CD8-positive, alpha-beta memory T cell (primary cell): ENCODE data around the gene HMGN4. TPM values are rescaled to one million over a fixed set of nuclear protein-coding genes. Genes with fewer than 3 reads are reported as not detected.
"Not testable (repeated sequence)": the region's sequence is repeated elsewhere in the genome, so short reads cannot be mapped to it uniquely, and the experiment has no call there.

Experiments
- CTCF ChIA-PET: fragments of 350-600 bp; sonication (Branson Sonifier 250); formaldehyde crosslinking; loops from one replicate; lab custom pipeline; 2021; ENCODE audit warnings: antibody characterized with exemption; lab: Charles Lee
- POLR2A ChIA-PET: fragments of 350-600 bp; sonication (Branson Sonifier 250); formaldehyde crosslinking; loops from one replicate; lab custom pipeline; 2021; ENCODE audit warnings: antibody characterized with exemption; lab: Charles Lee
- DNase-seq, 5 donors: peaks; one replicate each; pipeline versions ENCODE4 v3.0.0 to v3.0.0-alpha.2; 2020 to 2022; ENCODE audit warnings: mixed read lengths in 1 of 5
- H3K27ac ChIP-seq: one replicate; pipeline ENCODE4 v1.7.0; 2013; ENCODE audit warnings: low read depth, mild to moderate bottlenecking, low read length, moderate library complexity
- H3K27me3 ChIP-seq: 2 replicates; pipeline ENCODE4 v1.7.0; 2013; ENCODE audit warnings: low read length, mild to moderate bottlenecking; ENCODE audit not compliant: insufficient read depth, poor library complexity, severe bottlenecking
- H3K36me3 ChIP-seq: 2 replicates; pipeline ENCODE4 v1.7.0; 2013; ENCODE audit warnings: mild to moderate bottlenecking, low read length, moderate library complexity; ENCODE audit not compliant: insufficient read depth
- H3K4me1 ChIP-seq: 2 replicates; pipeline ENCODE4 v1.7.0; 2013; ENCODE audit warnings: mild to moderate bottlenecking, low read length, moderate library complexity; ENCODE audit not compliant: insufficient read depth
- H3K4me3 ChIP-seq: 2 replicates; pipeline ENCODE4 v1.7.0; 2013; ENCODE audit warnings: mild to moderate bottlenecking, low read length
- H3K9me3 ChIP-seq: 2 replicates; pipeline ENCODE4 v1.7.0; 2013; ENCODE audit warnings: mild to moderate bottlenecking, low read length
- H3K27ac Mint-ChIP-seq, 8 donors: one replicate each; pipeline ENCODE4 v1.8.0; 2020 to 2021; ENCODE audit warnings: mixed read lengths in 8 of 8, mild to moderate bottlenecking in 6 of 8, inconsistent platforms in 3 of 8, moderate library complexity in 3 of 8
- H3K27me3 Mint-ChIP-seq, 2 donors: one replicate each; pipeline ENCODE4 v1.8.0; 2020 to 2021; ENCODE audit warnings: mixed read lengths in 2 of 2, mild to moderate bottlenecking in 1 of 2, moderate library complexity in 1 of 2
- H3K36me3 Mint-ChIP-seq, 3 donors: one replicate each; pipeline ENCODE4 v1.8.0; 2020 to 2021; ENCODE audit warnings: mixed read lengths in 3 of 3, inconsistent platforms in 1 of 3, mild to moderate bottlenecking in 1 of 3
- H3K4me1 Mint-ChIP-seq, 3 donors: one replicate each; pipeline ENCODE4 v1.8.0; 2020 to 2021; ENCODE audit warnings: mixed read lengths in 3 of 3, inconsistent platforms in 1 of 3, mild to moderate bottlenecking in 1 of 3
- H3K4me3 Mint-ChIP-seq, 7 donors: one replicate each; pipeline ENCODE4 v1.8.0; 2020 to 2021; ENCODE audit warnings: mixed read lengths in 7 of 7, mild to moderate bottlenecking in 6 of 7, moderate library complexity in 4 of 7, inconsistent platforms in 2 of 7
- H3K9me3 Mint-ChIP-seq, 5 donors: one replicate each; pipeline ENCODE4 v1.8.0; 2020 to 2022; ENCODE audit warnings: mixed read lengths in 5 of 5, mild to moderate bottlenecking in 3 of 5, moderate library complexity in 2 of 5, inconsistent platforms in 1 of 5
- polyA plus RNA-seq: library from polyadenylated mRNA; unstranded; fragments of 300-500 nt; fragmentation: Illumina TruSeq; gene quantifications from one replicate; pipeline ENCODE4 v1.2.3, GENCODE V29; 2021
- total RNA-seq, 2 experiments: library from RNA; stranded (reverse); gene quantifications; one replicate each; pipeline ENCODE4 v1.2.3, GENCODE V29; 2021

HMGN4 gene
- total and polyA plus RNA-seq, 3 experiments from 2014 or later: 90.0 to 166 (median 91.4) TPM

DNA sequence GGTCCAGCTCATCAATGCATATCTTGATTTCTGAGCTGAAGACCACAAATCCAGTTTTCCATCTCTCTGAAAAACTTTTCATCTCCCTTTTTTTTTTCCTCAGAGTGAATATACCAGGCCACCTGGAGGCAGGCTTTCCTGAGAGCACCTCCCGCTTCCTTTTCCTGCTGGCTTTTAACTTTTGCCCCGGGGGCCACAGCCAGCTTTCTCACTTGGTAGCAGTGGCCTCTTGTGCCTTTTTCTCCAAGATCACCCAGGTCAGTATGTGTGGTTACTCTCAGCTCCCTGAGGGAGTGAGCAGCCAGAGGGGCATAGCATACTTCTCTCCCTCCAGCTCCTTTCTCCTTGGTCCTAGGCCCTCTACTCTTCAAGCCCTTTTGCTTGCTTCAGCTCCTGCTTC, 38.1 kb upstream of the HMGN4 start, which contains the start of gene BTN1A1:
BTN1A1 (plus strand) TSS at position 202 of the 400 bp plus-strand sequence. CDS start 984 bp downstream, outside the sequence.
- peaks cover 16 to 31% of the 10 kb centered on the region in 2 donors for H3K27me3 Mint-ChIP-seq
- Histone ChIP-seq H3K27ac (no peak within 1 kb of the TSS), H3K4me3 (no peak within 1 kb of the TSS), H3K27me3 (peaks cover 25% of the 10 kb centered on the region), H3K36me3 (no peaks in the 10 kb centered on the region), H3K4me1 (peaks cover 15% of the 10 kb centered on the region), H3K9me3 (no peaks in the 10 kb centered on the region)
- DNase-seq: no peak
- no peaks in the 10 kb centered on the region for H3K9me3 Mint-ChIP-seq
- H3K27ac Mint-ChIP-seq: no peak within 1 kb of the TSS
- peak within 1 kb of the TSS in 5 of 7 donors; percentile 59 to 85 (median 75) for H3K4me3 Mint-ChIP-seq
- ChIA-PET CTCF (no interaction called here), POLR2A (no interaction called here)
- H3K36me3 Mint-ChIP-seq: no peaks in the 10 kb centered on the region
- H3K4me1 Mint-ChIP-seq: peaks cover 10 to 14% (median 12%) of the 10 kb centered on the region in 3 donors

DNA sequence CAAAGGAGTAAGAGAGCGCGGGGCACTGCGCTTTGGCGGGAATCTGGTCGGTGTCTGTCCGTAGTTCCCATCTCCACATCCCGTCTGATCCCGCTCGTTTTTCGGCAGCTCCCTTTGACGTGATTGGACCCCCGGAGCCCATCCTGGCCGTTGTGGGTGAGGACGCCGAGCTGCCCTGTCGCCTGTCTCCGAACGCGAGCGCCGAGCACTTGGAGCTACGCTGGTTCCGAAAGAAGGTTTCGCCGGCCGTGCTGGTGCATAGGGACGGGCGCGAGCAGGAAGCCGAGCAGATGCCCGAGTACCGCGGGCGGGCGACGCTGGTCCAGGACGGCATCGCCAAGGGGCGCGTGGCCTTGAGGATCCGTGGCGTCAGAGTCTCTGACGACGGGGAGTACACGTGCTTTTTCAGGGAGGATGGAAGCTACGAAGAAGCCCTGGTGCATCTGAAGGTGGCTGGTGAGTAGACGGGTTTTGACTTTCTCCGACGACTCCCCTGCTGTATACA, 36.6 kb upstream of the HMGN4 start:
- H3K4me1 ChIP-seq: peaks cover 15% of the 10 kb centered on the region
- H3K9me3 ChIP-seq: no peaks in the 10 kb centered on the region
- Mint-ChIP-seq H3K27me3 (peaks cover 13 to 34% of the 10 kb centered on the region in 2 donors), H3K27ac (peak overlapping the region in 5 of 8 donors; percentile 6 to 84 (median 56)), H3K9me3 (no peaks in the 10 kb centered on the region), H3K4me1 (peaks cover 10 to 14% (median 12%) of the 10 kb centered on the region in 3 donors), H3K36me3 (peaks cover 0 to 4% (median 0%) of the 10 kb centered on the region in 3 donors), H3K4me3 (peak overlapping the region; percentile 59 to 85 (median 79))
- DNase-seq: peak; percentile 10 to 51 (median 20)
- no peaks in the 10 kb centered on the region for H3K36me3 ChIP-seq
- ChIA-PET CTCF (interaction anchor here (1.1 to 2.3 kb wide), 4 partner anchors 16 to 160 kb away, joined by 3 to 7 read pairs (median 5); no protein-coding TSS in a partner anchor), POLR2A (interaction anchor here (0.9 kb wide), 1 partner anchor 28 kb away, joined by 3 read pairs; no protein-coding TSS in a partner anchor)
- no peak overlapping the region for H3K27ac ChIP-seq
- peak overlapping the region; percentile 48 for H3K4me3 ChIP-seq
- peaks cover 25% of the 10 kb centered on the region for H3K27me3 ChIP-seq

DNA sequence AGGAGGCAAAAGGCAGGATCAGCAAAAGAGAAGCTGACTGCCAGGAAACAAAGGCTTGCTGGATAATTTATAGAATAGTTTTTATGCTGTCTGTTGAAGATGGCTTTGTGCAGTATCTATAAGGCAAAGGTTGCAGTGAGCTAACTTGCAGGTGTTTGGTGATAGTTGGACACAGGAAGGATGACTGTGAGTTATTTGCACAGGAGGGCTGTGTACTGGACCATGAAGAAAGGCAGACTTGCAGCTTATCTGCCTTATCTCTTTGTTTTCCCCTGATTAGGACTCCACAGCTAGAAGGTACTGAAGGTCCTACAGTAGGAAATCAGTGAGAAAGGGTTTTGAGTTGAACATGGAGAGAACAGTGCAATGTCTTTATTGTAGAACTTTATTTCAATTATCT, 36.0 kb upstream of the HMGN4 start:
- peak overlapping the region in 1 of 8 donors; percentile 84 for H3K27ac Mint-ChIP-seq
- ChIA-PET CTCF (interaction anchor here (1.1 to 2.3 kb wide), 2 partner anchors 16 to 161 kb away, joined by 3 to 7 read pairs; no protein-coding TSS in a partner anchor), POLR2A (interaction anchor here (0.9 to 1.2 kb wide), 3 partner anchors 12 to 31 kb away, joined by 3 to 4 read pairs (median 3); no protein-coding TSS in a partner anchor)
- peaks cover 15% of the 10 kb centered on the region for H3K4me1 ChIP-seq
- H3K4me1 Mint-ChIP-seq: peaks cover 10 to 14% (median 12%) of the 10 kb centered on the region in 3 donors
- H3K27me3 Mint-ChIP-seq: peaks cover 13 to 34% of the 10 kb centered on the region in 2 donors
- peak in 1 of 5 donors; percentile 5 for DNase-seq
- peaks cover 25% of the 10 kb centered on the region for H3K27me3 ChIP-seq
- peak overlapping the region; percentile 59 to 85 (median 79) for H3K4me3 Mint-ChIP-seq
- no peaks in the 10 kb centered on the region for H3K9me3 Mint-ChIP-seq
- H3K36me3 Mint-ChIP-seq: peaks cover 0 to 4% (median 0%) of the 10 kb centered on the region in 3 donors
- H3K9me3 ChIP-seq: no peaks in the 10 kb centered on the region
- peak overlapping the region; percentile 48 for H3K4me3 ChIP-seq
- no peaks in the 10 kb centered on the region for H3K36me3 ChIP-seq
- no peak overlapping the region for H3K27ac ChIP-seq

DNA sequence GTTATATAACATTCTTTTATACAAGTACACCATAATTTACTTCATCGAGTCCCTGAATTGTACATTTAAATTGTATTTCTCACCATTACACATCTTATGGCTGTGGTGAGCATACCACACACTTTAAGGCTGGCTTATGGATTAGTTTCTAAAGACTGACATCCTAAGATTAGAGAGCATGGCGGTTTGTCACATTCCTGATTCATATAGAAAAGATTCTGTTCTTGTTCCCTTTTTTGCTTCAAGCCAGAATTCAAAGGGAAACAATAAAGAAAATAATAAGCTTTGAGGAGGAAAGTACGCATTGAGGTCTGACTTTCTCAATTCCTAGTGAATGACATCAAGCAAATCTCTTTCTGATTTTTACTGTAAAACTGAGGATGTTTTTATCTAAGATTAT, 35.5 kb upstream of the HMGN4 start:
- Mint-ChIP-seq H3K27ac (no peak overlapping the region), H3K9me3 (no peaks in the 10 kb centered on the region), H3K4me1 (peaks cover 10 to 14% (median 12%) of the 10 kb centered on the region in 3 donors), H3K4me3 (no peak overlapping the region), H3K27me3 (peaks cover 13 to 34% of the 10 kb centered on the region in 2 donors), H3K36me3 (peaks cover 0 to 4% (median 0%) of the 10 kb centered on the region in 3 donors)
- POLR2A ChIA-PET: interaction anchor here (0.6 to 1.2 kb wide), 5 partner anchors 9 to 77 kb away, joined by 3 to 4 read pairs (median 3); no protein-coding TSS in a partner anchor
- no peak for DNase-seq
- Histone ChIP-seq H3K36me3 (no peaks in the 10 kb centered on the region), H3K9me3 (no peaks in the 10 kb centered on the region), H3K27ac (no peak overlapping the region), H3K4me1 (peaks cover 15% of the 10 kb centered on the region), H3K27me3 (peaks cover 25% of the 10 kb centered on the region), H3K4me3 (no peak overlapping the region)
- CTCF ChIA-PET: interaction anchor here (2.3 kb wide), 1 partner anchor 161 kb away, joined by 7 read pairs; no protein-coding TSS in a partner anchor

DNA sequence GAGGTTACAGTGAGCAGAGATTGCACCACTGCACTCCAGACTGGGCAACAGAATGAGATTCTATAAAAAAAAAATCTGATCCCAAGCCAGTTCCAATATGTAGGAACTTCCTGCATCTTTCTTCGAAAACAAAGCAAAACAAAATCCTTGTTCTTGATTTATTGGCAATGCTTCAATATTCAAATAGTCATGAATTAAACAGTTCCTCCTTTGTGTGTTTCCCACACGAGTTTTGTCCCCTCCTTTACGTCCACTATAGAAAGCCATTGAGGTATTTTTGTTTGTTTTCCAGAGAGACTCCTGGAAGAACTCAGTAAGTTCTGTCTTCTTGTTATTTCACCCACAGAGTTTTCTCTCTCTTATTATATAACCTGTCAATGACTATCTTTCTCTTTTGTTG, 30.5 kb upstream of the HMGN4 start:
- no peaks in the 10 kb centered on the region for H3K4me1 ChIP-seq
- peaks cover 0 to 4% (median 3%) of the 10 kb centered on the region in 3 donors for H3K36me3 Mint-ChIP-seq
- ChIA-PET POLR2A (interaction anchor here (0.6 kb wide), 1 partner anchor 166 kb away, joined by 3 read pairs; no protein-coding TSS in a partner anchor), CTCF (no interaction called here)
- no peaks in the 10 kb centered on the region for H3K9me3 Mint-ChIP-seq
- no peak overlapping the region for H3K27ac Mint-ChIP-seq
- H3K9me3 ChIP-seq: no peaks in the 10 kb centered on the region
- H3K27me3 ChIP-seq: peaks cover 9% of the 10 kb centered on the region
- no peak overlapping the region for H3K4me3 Mint-ChIP-seq
- peaks cover 7 to 19% of the 10 kb centered on the region in 2 donors for H3K27me3 Mint-ChIP-seq
- no peak overlapping the region for H3K4me3 ChIP-seq
- no peak for DNase-seq
- H3K27ac ChIP-seq: no peak overlapping the region
- H3K4me1 Mint-ChIP-seq: no peaks in the 10 kb centered on the region
- no peaks in the 10 kb centered on the region for H3K36me3 ChIP-seq

DNA sequence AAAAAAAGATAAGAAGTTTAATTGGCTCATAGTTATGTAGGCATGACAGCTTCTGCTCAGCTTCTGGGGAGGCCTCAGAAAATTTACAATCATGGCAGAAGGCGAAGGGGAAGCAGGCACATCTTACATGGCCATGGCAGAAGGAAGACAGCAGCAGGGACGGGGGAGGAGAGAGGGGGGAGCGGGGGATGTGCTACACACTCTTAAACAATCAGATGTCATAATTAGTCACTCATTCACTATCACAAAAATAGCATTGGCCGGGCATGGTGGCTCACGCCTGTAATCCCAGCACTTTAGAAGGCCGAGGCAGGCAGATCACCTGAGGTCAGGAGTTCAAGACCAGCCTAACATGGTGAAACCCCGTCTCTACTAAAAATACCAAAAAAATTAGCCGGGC, 27.1 kb upstream of the HMGN4 start:
- CTCF ChIA-PET, H3K4me3 ChIP-seq, H3K36me3 Mint-ChIP-seq, H3K4me1 Mint-ChIP-seq, H3K27me3 Mint-ChIP-seq, H3K27me3 ChIP-seq, DNase-seq, H3K36me3 ChIP-seq, H3K4me3 Mint-ChIP-seq, H3K27ac ChIP-seq, H3K9me3 Mint-ChIP-seq, H3K4me1 ChIP-seq, H3K9me3 ChIP-seq: not testable (repeated sequence)
- POLR2A ChIA-PET: interaction anchor here (0.7 kb wide), 1 partner anchor 8 kb away, joined by 3 read pairs; no protein-coding TSS in a partner anchor
- peak overlapping the region in 1 of 8 donors; percentile 64 for H3K27ac Mint-ChIP-seq

DNA sequence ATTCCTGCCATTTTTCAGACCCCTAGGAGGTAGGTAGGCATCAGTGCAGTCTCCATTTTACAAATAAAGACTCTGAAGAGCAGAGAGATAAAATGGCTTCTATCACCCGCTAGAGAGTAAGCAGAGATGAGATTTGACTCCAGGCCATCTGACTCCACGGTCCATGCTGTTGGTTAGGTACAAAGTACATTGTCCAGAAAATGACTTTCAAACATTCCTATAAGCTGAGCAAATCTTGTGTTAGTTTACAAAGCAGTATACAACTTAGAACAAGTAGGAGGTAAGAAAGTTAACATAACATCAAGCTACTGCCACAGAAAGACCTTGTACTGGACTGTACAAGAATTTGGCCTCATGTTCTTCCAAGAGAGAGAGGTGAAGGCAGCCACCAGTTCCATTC, 23.2 kb upstream of the HMGN4 start:
- Histone ChIP-seq H3K27ac (no peak overlapping the region), H3K4me1 (peaks cover 2% of the 10 kb centered on the region), H3K9me3 (no peaks in the 10 kb centered on the region), H3K36me3 (no peaks in the 10 kb centered on the region), H3K4me3 (no peak overlapping the region), H3K27me3 (no peaks in the 10 kb centered on the region)
- peaks cover under 1 to 3% (median under 1%) of the 10 kb centered on the region in 3 donors for H3K4me1 Mint-ChIP-seq
- ChIA-PET CTCF (no interaction called here), POLR2A (no interaction called here)
- no peak overlapping the region for H3K27ac Mint-ChIP-seq
- DNase-seq: no peak
- H3K4me3 Mint-ChIP-seq: no peak overlapping the region
- no peaks in the 10 kb centered on the region for H3K36me3 Mint-ChIP-seq
- H3K27me3 Mint-ChIP-seq: peaks cover 0 to 1% of the 10 kb centered on the region in 2 donors
- H3K9me3 Mint-ChIP-seq: no peaks in the 10 kb centered on the region
